Smooth muscle cell (in vitro differentiated cells): ENCODE results near the gene NT5C2. TPM values are rescaled to one million over a fixed set of nuclear protein-coding genes. Genes with fewer than 3 reads are reported as not detected.

Experiments used
- DNase-seq: peaks from one replicate; lab custom pipeline; 2025; ENCODE audit not compliant: unreplicated experiment; lab: John Stamatoyannopoulos, UW
- H2AFZ ChIP-seq: fragments of 200-600 bp; sonication (generic); 2 replicates; pipeline ENCODE4 v1.6.0; 2016; ENCODE audit warnings: antibody characterized with exemption, low read depth, mild to moderate bottlenecking
- H3F3A ChIP-seq: fragments of 200-600 bp; sonication (generic); 2 replicates; pipeline ENCODE4 v1.6.0; 2017; ENCODE audit warnings: antibody characterized with exemption, low read depth
- H3K27ac ChIP-seq: fragments of 200-600 bp; sonication (generic); 2 replicates; pipeline ENCODE4 v1.5.1; 2016; ENCODE audit warnings: low read depth, mild to moderate bottlenecking
- H3K27me3 ChIP-seq: fragments of 200-600 bp; sonication (generic); 2 replicates; pipeline ENCODE4 v1.6.1; 2016; ENCODE audit warnings: low read depth, mild to moderate bottlenecking
- H3K36me3 ChIP-seq: fragments of 200-600 bp; sonication (generic); 2 replicates; pipeline ENCODE4 v1.5.1; 2016; ENCODE audit warnings: low read depth
- H3K4me1 ChIP-seq: fragments of 200-600 bp; sonication (generic); 2 replicates; pipeline ENCODE4 v1.5.1; 2016; ENCODE audit warnings: low read depth
- H3K4me2 ChIP-seq: fragments of 200-600 bp; sonication (generic); 2 replicates; pipeline ENCODE4 v1.6.0; 2016; ENCODE audit warnings: mild to moderate bottlenecking
- H3K4me3 ChIP-seq: fragments of 200-600 bp; sonication (generic); 2 replicates; pipeline ENCODE4 v1.5.1; 2016; ENCODE audit warnings: mild to moderate bottlenecking
- H3K79me2 ChIP-seq: fragments of 200-600 bp; sonication (generic); 2 replicates; pipeline ENCODE4 v1.6.0; 2016; ENCODE audit warnings: low read depth, mild to moderate bottlenecking
- H3K9ac ChIP-seq: fragments of 200-600 bp; sonication (generic); 2 replicates; pipeline ENCODE4 v1.6.0; 2016; ENCODE audit warnings: low read depth
- H3K9me3 ChIP-seq: fragments of 200-600 bp; sonication (generic); replicated peaks from 2 replicates; pipeline ENCODE4 v1.5.1; 2016; ENCODE audit warnings: low read depth
- H4K20me1 ChIP-seq: fragments of 200-600 bp; sonication (generic); 2 replicates; pipeline ENCODE4 v1.6.0; 2016; ENCODE audit warnings: low read depth
- CTCF ChIP-seq: fragments of 200-600 bp; sonication (generic); IDR thresholded peaks from 2 replicates; pipeline ENCODE4 v1.5.1; 2017; ENCODE audit warnings: borderline replicate concordance, mild to moderate bottlenecking, antibody characterized with exemption; ENCODE audit not compliant: insufficient read depth, poor library complexity, severe bottlenecking
- WGBS: methylation state at CpG from one replicate; pipeline ENCODE4 v1.1.7; 2016; ENCODE audit warnings: low lambda C conversion rate; 5-methylcytosine and 5-hydroxymethylcytosine counted together
- polyA plus RNA-seq: library from polyadenylated mRNA; unstranded; fragments of >200 nt; fragmentation: Nextera tagmentation; extraction: Ambion mirVana; gene quantifications from 2 replicates; pipeline ENCODE4 v1.2.1, GENCODE V29; 2016
- total RNA-seq: library from RNA; depleted of rRNA; stranded (reverse); fragments of >200 nt; gene quantifications from 2 replicates; pipeline ENCODE4 v1.2.3, GENCODE V29; 2014

Gene NT5C2
- total and polyA plus RNA-seq, 2 experiments from 2014 or later, result 19.1 to 33.5 TPM

DNA sequence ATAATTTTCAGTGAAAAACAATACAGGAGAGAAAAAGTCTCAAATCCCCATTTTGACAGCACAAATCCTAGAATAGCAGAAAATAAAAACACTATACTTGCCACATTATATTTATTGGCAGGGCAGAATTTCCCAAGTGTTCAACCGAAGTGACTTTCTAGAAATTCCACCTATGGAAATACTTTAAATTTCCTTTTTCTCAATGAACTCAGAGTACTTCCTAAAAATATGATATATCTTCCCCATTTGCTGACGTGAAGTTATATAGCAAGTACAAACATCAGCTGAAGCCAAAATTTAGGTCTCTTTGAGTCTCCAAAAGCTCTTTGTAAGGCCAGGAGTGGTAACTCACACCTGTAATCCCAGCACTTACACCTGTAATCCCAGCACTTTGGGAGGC lies 83.3 kb downstream of the NT5C2 start:
- 97% methylated on average over 2 of the region's 2 CpGs for WGBS
- DNase-seq, result no peak
- H3K79me2 ChIP-seq, result peaks cover 11% of the 10 kb centered on the region
- H3K27me3 ChIP-seq, result no peaks in the 10 kb centered on the region
- H3K4me1 ChIP-seq, result peaks cover 13% of the 10 kb centered on the region
- no peaks in the 10 kb centered on the region for H3K36me3 ChIP-seq
- no peak for TF ChIP-seq CTCF
- peaks cover 3% of the 10 kb centered on the region for H3F3A ChIP-seq
- H3K9me3 ChIP-seq, result no peaks in the 10 kb centered on the region
- H4K20me1 ChIP-seq, result peaks cover 69% of the 10 kb centered on the region
- no peak overlapping the region for H3K27ac ChIP-seq
- H3K4me2 ChIP-seq, result no peak overlapping the region
- H3K9ac ChIP-seq, result no peak overlapping the region
- no peak overlapping the region for H3K4me3 ChIP-seq
- no peak overlapping the region for H2AFZ ChIP-seq

GRCh38 chr10:103106539-103106938 lies 86.5 kb downstream of the NT5C2 start:
- Histone ChIP-seq H3K79me2 (no peaks in the 10 kb centered on the region), H3K9ac (no peak overlapping the region), H3F3A (peaks cover 3% of the 10 kb centered on the region), H3K4me3 (no peak overlapping the region), H3K27me3 (no peaks in the 10 kb centered on the region), H2AFZ (no peak overlapping the region), H3K27ac (no peak overlapping the region), H3K36me3 (no peaks in the 10 kb centered on the region), H3K4me2 (no peak overlapping the region), H3K9me3 (no peaks in the 10 kb centered on the region), H4K20me1 (peaks cover 46% of the 10 kb centered on the region), H3K4me1 (peaks cover 10% of the 10 kb centered on the region)
- DNase-seq, result no peak
- no peak for TF ChIP-seq CTCF

DNA sequence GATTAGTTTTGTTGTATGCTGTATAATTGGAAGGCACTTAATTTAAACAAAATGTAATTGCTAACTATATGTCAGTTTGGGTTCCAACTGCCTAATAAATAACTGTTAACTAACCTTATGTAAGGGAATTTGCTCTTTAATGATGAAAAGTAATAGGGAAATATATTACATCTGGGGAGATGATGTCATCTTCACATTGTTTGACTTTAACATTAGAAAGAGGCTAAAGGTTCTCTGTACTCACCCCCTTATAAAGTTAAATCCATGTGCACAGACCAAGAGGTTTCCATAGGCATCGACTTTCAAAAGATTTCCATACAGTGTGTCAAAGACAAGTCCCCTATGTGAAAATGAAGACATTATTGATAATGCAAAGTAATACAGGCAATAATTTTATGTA lies 87.6 kb downstream of the NT5C2 start:
- Histone ChIP-seq H3K9ac (no peak overlapping the region), H3K4me1 (no peaks in the 10 kb centered on the region), H3K4me2 (no peak overlapping the region), H3K27me3 (no peaks in the 10 kb centered on the region), H3K9me3 (no peaks in the 10 kb centered on the region), H3K36me3 (peaks cover 7% of the 10 kb centered on the region), H3F3A (no peaks in the 10 kb centered on the region), H3K4me3 (no peak overlapping the region), H2AFZ (no peak overlapping the region), H3K79me2 (no peaks in the 10 kb centered on the region), H4K20me1 (peaks cover 37% of the 10 kb centered on the region), H3K27ac (no peak overlapping the region)
- TF ChIP-seq CTCF, result no peak
- 100% methylated on average over 1 of the region's 1 CpG for WGBS
- DNase-seq, result no peak

DNA sequence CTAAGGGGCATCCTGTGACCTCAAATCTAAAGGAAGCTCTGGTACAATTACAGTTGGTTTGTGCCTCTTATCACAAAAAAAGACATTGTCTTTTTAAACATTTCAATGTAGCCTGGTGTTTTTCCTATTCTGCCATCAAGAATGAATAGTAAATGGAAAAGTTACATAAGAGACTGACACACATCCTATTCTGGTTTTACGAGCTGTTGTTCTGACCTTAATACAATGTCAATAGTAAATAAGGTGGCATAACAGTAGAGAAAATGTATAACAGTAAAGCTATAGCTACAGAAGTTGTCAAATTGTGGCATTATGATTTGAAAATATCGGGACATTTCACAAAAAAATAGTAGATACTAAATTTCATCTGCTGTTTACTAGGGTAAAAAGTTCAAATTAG lies 88.4 kb downstream of the NT5C2 start:
- H3K79me2 ChIP-seq, result no peaks in the 10 kb centered on the region
- H3F3A ChIP-seq, result no peaks in the 10 kb centered on the region
- H3K27me3 ChIP-seq, result no peaks in the 10 kb centered on the region
- no peak for DNase-seq
- H3K9me3 ChIP-seq, result no peaks in the 10 kb centered on the region
- peaks cover 14% of the 10 kb centered on the region for H3K36me3 ChIP-seq
- H3K4me1 ChIP-seq, result no peaks in the 10 kb centered on the region
- no peak for TF ChIP-seq CTCF
- H2AFZ ChIP-seq, result no peak overlapping the region
- no peak overlapping the region for H3K4me2 ChIP-seq
- 49% methylated on average over 2 of the region's 2 CpGs for WGBS
- H3K4me3 ChIP-seq, result no peak overlapping the region
- H3K27ac ChIP-seq, result no peak overlapping the region
- H4K20me1 ChIP-seq, result peaks cover 30% of the 10 kb centered on the region
- H3K9ac ChIP-seq, result no peak overlapping the region
